ENCODE data around the gene RXYLT1. TPM values are rescaled to one million over a fixed set of nuclear protein-coding genes. Genes with fewer than 3 reads are reported as not detected.

Gene RXYLT1
- total and polyA plus RNA-seq, 2 of the 8 experiments (the other 6 are each of a cell fraction or from before 2014, with no cell fraction given) = 3.8 to 10.9 TPM

- no peaks in the 10 kb centered on the region for H3K79me1 ChIP-seq (ENCODE audit: low read depth, low read length)
- H4K5ac ChIP-seq (ENCODE audit: insufficient read length, low read depth, low read length) = no peak overlapping the region
- H3K56ac ChIP-seq (replicated peaks; ENCODE audit: insufficient read length, low read depth, low read length) = no peak overlapping the region
- H4K20me1 ChIP-seq (replicated peaks in 1 of 2; ENCODE audit: control insufficient read depth in 1 of 2, insufficient read depth in 2 of 2, low read length in 2 of 2) = no peaks in the 10 kb centered on the region
- H4K8ac ChIP-seq (ENCODE audit: extremely low read depth, insufficient read depth, low read length) = no peak overlapping the region
- H3K9ac ChIP-seq (replicated peaks in 1 of 4; ENCODE audit: extremely low read depth in 1 of 4, low read depth in 3 of 4, low read length in 3 of 4) = no peak overlapping the region
- H2AFZ ChIP-seq (ENCODE audit: low read length) = no peak overlapping the region
- H3K18ac ChIP-seq (ENCODE audit: extremely low read depth, low read length) = no peak overlapping the region
- DNase-seq (ENCODE audit: low read depth in 1 of 2, low spot score in 2 of 2) (no peak), FAIRE-seq (no peak)
- ChIA-PET POLR2A (ENCODE audit: partially characterized antibody) (no interaction called here), CTCF (ENCODE audit: partially characterized antibody) (interaction anchor here (0.6 to 1.8 kb wide), 2 partner anchors 13 to 145 kb away, joined by 4 to 6 read pairs; no protein-coding TSS in a partner anchor)
- no peak overlapping the region for H2BK12ac ChIP-seq (ENCODE audit: low read depth, low read length)
- no peak overlapping the region for H2AK5ac ChIP-seq (ENCODE audit: low read depth, low read length)
- H3K79me2 ChIP-seq (ENCODE audit: control insufficient read depth in 1 of 2, insufficient read depth in 2 of 2, low read length in 2 of 2) = no peaks in the 10 kb centered on the region
- H2BK15ac ChIP-seq (ENCODE audit: low read length) = no peak overlapping the region
- H3K36me3 ChIP-seq (ENCODE audit: control insufficient read depth in 2 of 4, insufficient read depth in 4 of 4, low read length in 3 of 4) = no peaks in the 10 kb centered on the region
- H3K27ac ChIP-seq (ENCODE audit: low read depth, low read length) = no peak overlapping the region
- no peak overlapping the region for H3K14ac ChIP-seq (ENCODE audit: insufficient read length)
- no peak overlapping the region for H3K4ac ChIP-seq (replicated peaks; ENCODE audit: insufficient read length, low read depth, low read length)
- no peak overlapping the region for H4K91ac ChIP-seq (replicated peaks; ENCODE audit: insufficient read length, low read length)
- no peak overlapping the region for H3K4me3 ChIP-seq (ENCODE audit: extremely low read depth in 1 of 4, insufficient read depth in 2 of 4, low read depth in 3 of 4, low read length in 4 of 4)
- H3K4me2 ChIP-seq (ENCODE audit: insufficient read depth in 1 of 2, low read depth in 2 of 2, low read length in 2 of 2) = no peak overlapping the region
- no peaks in the 10 kb centered on the region for H3K27me3 ChIP-seq (replicated peaks in 1 of 4; ENCODE audit: control insufficient read depth in 3 of 4, extremely low read depth in 1 of 4, insufficient read depth in 3 of 4, low read length in 3 of 4)
- no peak overlapping the region for H2BK20ac ChIP-seq (ENCODE audit: low read length)
- H2BK120ac ChIP-seq (replicated peaks; ENCODE audit: low read depth, low read length) = no peak overlapping the region
- no peak overlapping the region for H2BK5ac ChIP-seq (ENCODE audit: low read depth, low read length)
- no peaks in the 10 kb centered on the region for H3K9me3 ChIP-seq (ENCODE audit: insufficient read depth in 2 of 2, low read depth in 1 of 2, low read length in 1 of 2)
- WGBS, 2 experiments (ENCODE audit: extremely low coverage in 1 of 2, insufficient coverage in 1 of 2, insufficient read length in 1 of 2, insufficient replicate concordance in 2 of 2, low coverage in 1 of 2, low lambda C conversion rate in 2 of 2, missing lambda C conversion rate in 1 of 2) = 85% methylated on average over 2 of the region's 2 CpGs; no CpG with 5 or more reads in 1 of the 2 experiments
- H3K23ac ChIP-seq (ENCODE audit: insufficient read length) = no peak overlapping the region
- no peaks in the 10 kb centered on the region; the same call in 1 of the 2 replicates for H3K23me2 ChIP-seq (ENCODE audit: low read depth, low read length)
- no peaks in the 10 kb centered on the region for H3K4me1 ChIP-seq (replicated peaks in 1 of 4; ENCODE audit: control insufficient read depth in 3 of 4, insufficient read depth in 4 of 4, low read length in 3 of 4)
- TF ChIP-seq BACH1 (IDR thresholded peaks at IDR 0.05; ENCODE audit: low read length) (no peak), MAFK (IDR thresholded peaks at IDR 0.05; ENCODE audit: low read depth, low read length) (no peak), GTF2F1 (IDR thresholded peaks at IDR 0.05; ENCODE audit: borderline replicate concordance, low read depth, low read length) (no peak), TCF12 (IDR thresholded peaks at IDR 0.05; ENCODE audit: low read depth, low read length) (no peak), KDM1A (IDR thresholded peaks at IDR 0.05; ENCODE audit: borderline replicate concordance, low read length) (no peak), NRF1 (IDR thresholded peaks at IDR 0.05; ENCODE audit: low read depth, low read length) (no peak), CTBP2 (IDR thresholded peaks at IDR 0.05; ENCODE audit: borderline replicate concordance, insufficient read depth, insufficient read length, low read length) (no peak), TBP (IDR thresholded peaks at IDR 0.05; ENCODE audit: low read depth, low read length) (no peak), NANOG (IDR thresholded peaks at IDR 0.05; ENCODE audit: insufficient read depth, low read depth, low read length, poor library complexity, severe bottlenecking) (no peak), TAF1 (IDR thresholded peaks at IDR 0.05; ENCODE audit: low read depth, low read length) (no peak), EGR1 (IDR thresholded peaks at IDR 0.05; ENCODE audit: borderline replicate concordance, low read depth, low read length) (no peak), GABPA (IDR thresholded peaks at IDR 0.05; ENCODE audit: borderline replicate concordance, insufficient read depth, low read length) (no peak), YY1 (IDR thresholded peaks at IDR 0.05; ENCODE audit: low read depth, low read length) (no peak), SIX5 (IDR thresholded peaks at IDR 0.05; ENCODE audit: low read depth, low read length) (no peak), RXRA (IDR thresholded peaks at IDR 0.05; ENCODE audit: insufficient read depth, low read depth, low read length) (no peak), SUZ12 (IDR thresholded peaks at IDR 0.05; ENCODE audit: low read length) (no peak)
These were observed 26.9 kb upstream of the RXYLT1 start for GRCh38 chr12:63752841-63753240.
